H1 (cell line): ENCODE results near the gene UCP2. TPM values are rescaled to one million over a fixed set of nuclear protein-coding genes. Genes with fewer than 3 reads are reported as not detected.

Experiments
- CTCF ChIA-PET: fragments of 300-600 bp; sonication (Branson Sonifier 250); formaldehyde crosslinking; loops from one replicate; lab custom pipeline; 2021; ENCODE audit not compliant: partially characterized antibody; lab: Charles Lee
- POLR2A ChIA-PET: fragments of 300-600 bp; sonication (Branson Sonifier 250); formaldehyde crosslinking; loops from one replicate; lab custom pipeline; 2021; ENCODE audit warnings: inconsistent platforms; ENCODE audit not compliant: partially characterized antibody; lab: Charles Lee
- DNase-seq, 2 experiments: peaks; one replicate each; pipeline versions ENCODE4 v3.0.0 to v3.0.0-alpha.2; 2010 to 2022; ENCODE audit warnings: low spot score in 2 of 2, low read depth in 1 of 2, mixed read lengths in 1 of 2
- FAIRE-seq: peaks from 2 replicates; lab custom pipeline; 2011; peaks lifted over from hg19 to GRCh38; lab: Jason Lieb, UNC
- H2AFZ ChIP-seq: 2 replicates; pipeline ENCODE4 v1.8.1; 2012; ENCODE audit warnings: low read length, inconsistent platforms
- H2AK5ac ChIP-seq: 2 replicates; pipeline ENCODE4 v1.6.1; 2013; ENCODE audit warnings: low read depth, low read length
- H2BK120ac ChIP-seq: replicated peaks from 2 replicates; pipeline ENCODE3; 2013; ENCODE audit warnings: low read depth, low read length, inconsistent platforms
- H2BK12ac ChIP-seq: 2 replicates; pipeline ENCODE4 v1.6.1; 2013; ENCODE audit warnings: low read depth, low read length
- H2BK15ac ChIP-seq: 2 replicates; pipeline ENCODE4 v1.6.1; 2013; ENCODE audit warnings: low read length
- H2BK20ac ChIP-seq: 2 replicates; pipeline ENCODE4 v1.6.1; 2013; ENCODE audit warnings: low read length
- H2BK5ac ChIP-seq: 2 replicates; pipeline ENCODE4 v1.6.1; 2013; ENCODE audit warnings: low read depth, low read length
- H3K14ac ChIP-seq: 2 replicates; pipeline ENCODE4 v1.6.1; 2013; ENCODE audit warnings: inconsistent platforms; ENCODE audit not compliant: insufficient read length
- H3K18ac ChIP-seq: 2 replicates; pipeline ENCODE4 v1.6.1; 2013; ENCODE audit warnings: low read length; ENCODE audit errors: extremely low read depth
- H3K23ac ChIP-seq: 2 replicates; pipeline ENCODE4 v1.6.1; 2013; ENCODE audit warnings: inconsistent platforms; ENCODE audit not compliant: insufficient read length
- H3K23me2 ChIP-seq: 2 replicates; pipeline ENCODE4 v1.6.1; 2013; ENCODE audit warnings: low read depth, low read length
- H3K27ac ChIP-seq: 2 replicates; pipeline ENCODE4 v1.6.1; 2011; ENCODE audit warnings: low read depth, low read length, inconsistent platforms
- H3K27me3 ChIP-seq, 4 experiments: replicated peaks in 1 of 4; 1 replicate in 1 of 4; 2 replicates in 3 of 4; pipeline versions ENCODE4 v1.6.1 to v1.8.1; 2011 to 2013; ENCODE audit warnings: low read length in 3 of 4, mild to moderate bottlenecking in 3 of 4, inconsistent platforms in 2 of 4, mixed read lengths in 2 of 4, moderate library complexity in 1 of 4; ENCODE audit not compliant: control insufficient read depth in 3 of 4, insufficient read depth in 3 of 4; ENCODE audit errors: extremely low read depth in 1 of 4
- H3K36me3 ChIP-seq, 4 experiments: 2 replicates each; pipeline versions ENCODE4 v1.6.1 to v1.8.1; 2011 to 2013; ENCODE audit warnings: mild to moderate bottlenecking in 4 of 4, low read length in 3 of 4, moderate library complexity in 2 of 4, control low read depth in 1 of 4, inconsistent platforms in 1 of 4; ENCODE audit not compliant: insufficient read depth in 4 of 4, control insufficient read depth in 2 of 4
- H3K4ac ChIP-seq: replicated peaks from 2 replicates; pipeline ENCODE3; 2013; ENCODE audit warnings: low read length, low read depth, mixed read lengths, inconsistent platforms; ENCODE audit not compliant: insufficient read length
- H3K4me1 ChIP-seq, 4 experiments: replicated peaks in 1 of 4; 1 replicate in 1 of 4; 2 replicates in 3 of 4; pipeline versions ENCODE4 v1.6.1 to v1.8.1; 2011 to 2013; ENCODE audit warnings: low read length in 3 of 4, inconsistent platforms in 2 of 4, mixed read lengths in 1 of 4; ENCODE audit not compliant: insufficient read depth in 4 of 4, control insufficient read depth in 3 of 4
- H3K4me2 ChIP-seq, 2 experiments: 2 replicates each; pipeline versions ENCODE4 v1.6.1 to v1.8.1; 2011 to 2013; ENCODE audit warnings: low read depth in 2 of 2, low read length in 2 of 2, control low read depth in 1 of 2, inconsistent platforms in 1 of 2, mild to moderate bottlenecking in 1 of 2; ENCODE audit not compliant: insufficient read depth in 1 of 2
- H3K4me3 ChIP-seq, 4 experiments: fragments of 200-600, 300-600 bp in 1 of 4; sonication (generic), shearing (Covaris generic), sonication (Bioruptor Twin) in 1 of 4; 2 replicates each; pipeline versions ENCODE4 v1.5.1 to v1.8.1; 2011 to 2016; ENCODE audit warnings: low read length in 4 of 4, low read depth in 3 of 4, control low read depth in 2 of 4, inconsistent platforms in 2 of 4, mild to moderate bottlenecking in 2 of 4, mixed read lengths in 1 of 4, moderate library complexity in 1 of 4; ENCODE audit not compliant: insufficient read depth in 2 of 4; ENCODE audit errors: extremely low read depth in 1 of 4
- H3K56ac ChIP-seq: replicated peaks from 2 replicates; pipeline ENCODE3; 2013; ENCODE audit warnings: low read depth, mild to moderate bottlenecking, mixed read lengths, low read length, inconsistent platforms; ENCODE audit not compliant: insufficient read length
- H3K79me1 ChIP-seq: 2 replicates; pipeline ENCODE4 v1.6.1; 2013; ENCODE audit warnings: low read depth, low read length, control low read depth
- H3K79me2 ChIP-seq, 2 experiments: 2 replicates each; pipeline versions ENCODE4 v1.6.1 to v1.8.1; 2012 to 2013; ENCODE audit warnings: low read length in 2 of 2, mild to moderate bottlenecking in 2 of 2, inconsistent platforms in 1 of 2; ENCODE audit not compliant: insufficient read depth in 2 of 2, control insufficient read depth in 1 of 2
- H3K9ac ChIP-seq, 4 experiments: replicated peaks in 1 of 4; 1 replicate in 1 of 4; 2 replicates in 3 of 4; pipeline versions ENCODE4 v1.6.1 to v1.8.1; 2011 to 2013; ENCODE audit warnings: low read depth in 3 of 4, low read length in 3 of 4, control low read depth in 2 of 4, mild to moderate bottlenecking in 2 of 4, moderate library complexity in 2 of 4, inconsistent platforms in 1 of 4; ENCODE audit errors: extremely low read depth in 1 of 4
- H3K9me3 ChIP-seq, 2 experiments: 2 replicates each; pipeline versions ENCODE4 v1.6.1 to v1.8.1; 2012 to 2013; ENCODE audit warnings: mild to moderate bottlenecking in 2 of 2, moderate library complexity in 2 of 2, control low read depth in 1 of 2, inconsistent platforms in 1 of 2, low read depth in 1 of 2, low read length in 1 of 2, mixed read lengths in 1 of 2; ENCODE audit not compliant: insufficient read depth in 2 of 2
- H4K20me1 ChIP-seq, 2 experiments: replicated peaks in 1 of 2; 2 replicates each; pipeline versions ENCODE3 to v1.8.1; 2011 to 2013; ENCODE audit warnings: inconsistent platforms in 2 of 2, low read length in 2 of 2, mild to moderate bottlenecking in 1 of 2; ENCODE audit not compliant: insufficient read depth in 2 of 2, control insufficient read depth in 1 of 2
- H4K5ac ChIP-seq: 2 replicates; pipeline ENCODE4 v1.6.1; 2013; ENCODE audit warnings: low read length, low read depth, mixed read lengths, inconsistent platforms; ENCODE audit not compliant: insufficient read length
- H4K8ac ChIP-seq: 2 replicates; pipeline ENCODE4 v1.8.0; 2013; ENCODE audit warnings: mild to moderate bottlenecking, moderate library complexity, low read length, inconsistent platforms; ENCODE audit not compliant: insufficient read depth; ENCODE audit errors: extremely low read depth
- H4K91ac ChIP-seq: replicated peaks from 2 replicates; pipeline ENCODE3; 2013; ENCODE audit warnings: low read length, mixed read lengths, inconsistent platforms; ENCODE audit not compliant: insufficient read length
- WGBS, 2 experiments: shearing (Covaris generic) in 1 of 2; methylation state at CpG; one replicate each; pipeline versions ENCODE4 v1.1.6 to v1.1.7; 2013 to 2015; ENCODE audit warnings: low lambda C conversion rate in 2 of 2, mixed read lengths in 2 of 2, inconsistent platforms in 1 of 2, low coverage in 1 of 2, missing lambda C conversion rate in 1 of 2; ENCODE audit not compliant: insufficient replicate concordance in 2 of 2, insufficient coverage in 1 of 2, insufficient read length in 1 of 2; ENCODE audit errors: extremely low coverage in 1 of 2, missing lambda C conversion rate in 1 of 2; 5-methylcytosine and 5-hydroxymethylcytosine counted together
- polyA plus RNA-seq, 7 experiments: library from polyadenylated mRNA; depleted of rRNA in 3 of 7; stranded (reverse) in 5 of 7; unstranded in 2 of 7; fragments of >200 nt in 5 of 7; fragments of 200-250 nt in 2 of 7; gene quantifications; 1 replicate in 5 of 7; 2 replicates in 1 of 7; 4 replicates in 1 of 7; pipeline versions ENCODE4 v1.2.1 to v1.2.3, GENCODE V29; 2011 to 2013; ENCODE audit warnings: missing spikeins in 2 of 7, mixed read lengths in 2 of 7
- total RNA-seq: library from RNA; stranded (reverse); fragmentation: NEBNext Ultra II Directional; extraction: Animal tissue kit (Norgen Biotek cat#: 25700); gene quantifications from 2 replicates; pipeline ENCODE4 v1.2.1, GENCODE V29; 2021

Gene UCP2
- total and polyA plus RNA-seq, 2 of the 8 experiments (the other 6 are each of a cell fraction or from before 2014, with no cell fraction given), result 46.2 to 55.2 TPM

GRCh38 chr11:74012074-74012809 is 29.6 kb upstream of the UCP2 start:
- no peak for FAIRE-seq
- no peak overlapping the region for H2AFZ ChIP-seq

More at GRCh38 chr11:74012074-74012809, 29.6 kb upstream of the UCP2 start:
- no peaks in the 10 kb centered on the region; a peak in 1 of 8 replicates for H3K36me3 ChIP-seq
- 86% methylated on average over 11 of the region's 14 CpGs; no CpG with 5 or more reads in 1 of the 2 experiments for WGBS, 2 experiments
- no peak overlapping the region for H3K27ac ChIP-seq
- no peaks in the 10 kb centered on the region for H3K79me2 ChIP-seq
- H2BK20ac ChIP-seq, result no peak overlapping the region
- no peak overlapping the region for H3K18ac ChIP-seq
- ChIA-PET POLR2A (interaction anchor here (0.7 kb wide), 1 partner anchor 35 kb away, joined by 3 read pairs; no protein-coding TSS in a partner anchor), CTCF (interaction anchor here (0.6 kb wide), 1 partner anchor 52 kb away, joined by 4 read pairs; no protein-coding TSS in a partner anchor)
- no peak overlapping the region for H2AK5ac ChIP-seq
- no peak overlapping the region for H3K4ac ChIP-seq
- no peak overlapping the region for H3K14ac ChIP-seq
- no peak overlapping the region for H4K5ac ChIP-seq
- H4K20me1 ChIP-seq, result peaks cover 0 to 3% of the 10 kb centered on the region in 2 experiments
- no peak overlapping the region for H3K4me3 ChIP-seq
- no peak overlapping the region for H2BK120ac ChIP-seq
- H3K23ac ChIP-seq, result no peak overlapping the region
- no peaks in the 10 kb centered on the region for H3K4me1 ChIP-seq
- H2BK15ac ChIP-seq, result no peak overlapping the region
- no peak overlapping the region for H3K56ac ChIP-seq
- no peak overlapping the region for H4K8ac ChIP-seq
- no peak overlapping the region for H2BK12ac ChIP-seq
- no peaks in the 10 kb centered on the region; the same call in 1 of the 2 replicates for H3K79me1 ChIP-seq
- no peak overlapping the region for H3K9ac ChIP-seq
- H2BK5ac ChIP-seq, result no peak overlapping the region
- no peak for DNase-seq
- no peak overlapping the region for H4K91ac ChIP-seq
- no peaks in the 10 kb centered on the region for H3K23me2 ChIP-seq
- H3K4me2 ChIP-seq, result no peak overlapping the region
- H3K9me3 ChIP-seq, result no peaks in the 10 kb centered on the region
- no peaks in the 10 kb centered on the region for H3K27me3 ChIP-seq
